AG04450 (cell line): ENCODE measurements around the gene CLDN14. TPM values are rescaled to one million over a fixed set of nuclear protein-coding genes. Genes with fewer than 3 reads are reported as not detected.

Experiments
- CTCF ChIA-PET: fragments of 300-600, 350-600 bp; formaldehyde crosslinking; extraction: SDS; loops from one replicate; lab custom pipeline; 2022; ENCODE audit warnings: antibody characterized with exemption, inconsistent platforms; lab: Charles Lee
- POLR2A ChIA-PET: fragments of 350-600 bp; formaldehyde crosslinking; extraction: SDS; loops from one replicate; lab custom pipeline; 2021; ENCODE audit warnings: antibody characterized with exemption, inconsistent platforms; lab: Yijun Ruan, JAX
- DNase-seq: peaks from one replicate; pipeline ENCODE4 v3.0.0-alpha.2; 2011; ENCODE audit warnings: low read depth, low spot score
- H3K27ac ChIP-seq: one replicate; pipeline ENCODE4 v1.5.1; 2012; ENCODE audit warnings: low read depth, low read length, control low read depth
- H3K27me3 ChIP-seq: one replicate; pipeline ENCODE4 v1.6.0; 2012; ENCODE audit warnings: low read length; ENCODE audit not compliant: control insufficient read depth, insufficient read depth
- H3K4me3 ChIP-seq: 2 replicates; pipeline ENCODE4 v1.5.1; 2011; ENCODE audit warnings: mild to moderate bottlenecking, low read depth, low read length, control low read depth
- H3K9me3 ChIP-seq: 2 replicates; pipeline ENCODE4 v1.5.1; 2012; ENCODE audit warnings: low read length; ENCODE audit not compliant: control insufficient read depth, insufficient read depth
- CTCF ChIP-seq: IDR thresholded peaks from 2 replicates; pipeline ENCODE4 v1.5.1; 2011; ENCODE audit warnings: low read depth, low read length, control low read depth, inconsistent platforms
- polyA plus RNA-seq: library from polyadenylated mRNA; depleted of rRNA; stranded (reverse); fragments of >200 nt; gene quantifications from 2 replicates; pipeline ENCODE4 v1.2.3, GENCODE V29; 2011

CLDN14 gene
- polyA plus RNA-seq, 1 experiment = not detected

GRCh38 chr21:36428761-36429432 lies 51.0 kb downstream of the CLDN14 start:
- Histone ChIP-seq H3K27me3 (no peaks in the 10 kb centered on the region), H3K4me3 (no peak overlapping the region), H3K9me3 (no peaks in the 10 kb centered on the region), H3K27ac (no peak overlapping the region)
- CTCF ChIA-PET = interaction anchor here (0.6 to 2.2 kb wide), 4 partner anchors 8 to 488 kb away, joined by 3 to 9 read pairs (median 5); no protein-coding TSS in a partner anchor
- no peak for DNase-seq
- POLR2A ChIA-PET = interaction anchor here (0.6 to 1.3 kb wide), 2 partner anchors 9 to 49 kb away, joined by 3 to 5 read pairs; no protein-coding TSS in a partner anchor
- no peak for TF ChIP-seq CTCF

- DNase-seq = no peak
- TF ChIP-seq CTCF = no peak
- no peak overlapping the region for H3K4me3 ChIP-seq
- CTCF ChIA-PET = interaction anchor here (2.2 kb wide), 1 partner anchor 8 kb away, joined by 9 read pairs; no protein-coding TSS in a partner anchor
- H3K9me3 ChIP-seq = no peaks in the 10 kb centered on the region
- POLR2A ChIA-PET = interaction anchor here (0.5 kb wide), 1 partner anchor 224 kb away, joined by 3 read pairs; no protein-coding TSS in a partner anchor
- H3K27ac ChIP-seq = no peak overlapping the region
- no peaks in the 10 kb centered on the region for H3K27me3 ChIP-seq
These were observed 52.4 kb downstream of the CLDN14 start for GRCh38 chr21:36427502-36427901.

- Histone ChIP-seq H3K27ac (peak overlapping the region; percentile 31), H3K27me3 (no peaks in the 10 kb centered on the region), H3K4me3 (no peak overlapping the region), H3K9me3 (no peaks in the 10 kb centered on the region)
- POLR2A ChIA-PET = no interaction called here
- CTCF ChIA-PET = no interaction called here
- TF ChIP-seq CTCF = no peak
- DNase-seq = peak; percentile 46
These were observed 54.6 kb downstream of the CLDN14 start for GRCh38 chr21:36425286-36425685.

- H3K9me3 ChIP-seq = no peaks in the 10 kb centered on the region
- CTCF ChIA-PET = interaction anchor here (0.7 kb wide), 1 partner anchor 62 kb away, joined by 4 read pairs; no protein-coding TSS in a partner anchor
- no peak for TF ChIP-seq CTCF
- no peak for DNase-seq
- H3K27me3 ChIP-seq = no peaks in the 10 kb centered on the region
- H3K4me3 ChIP-seq = no peak overlapping the region
- POLR2A ChIA-PET = no interaction called here
- no peak overlapping the region for H3K27ac ChIP-seq
These were observed 55.3 kb downstream of the CLDN14 start for GRCh38 chr21:36424592-36424991.

GRCh38 chr21:36423771-36424433 lies 56.0 kb downstream of the CLDN14 start:
- POLR2A ChIA-PET = interaction anchor here (0.7 kb wide), 1 partner anchor 54 kb away, joined by 4 read pairs; no protein-coding TSS in a partner anchor
- CTCF ChIA-PET = no interaction called here
- Histone ChIP-seq H3K9me3 (no peaks in the 10 kb centered on the region), H3K4me3 (no peak overlapping the region), H3K27me3 (no peaks in the 10 kb centered on the region), H3K27ac (no peak overlapping the region)
- no peak for DNase-seq
- TF ChIP-seq CTCF = no peak
